Aorta (tissue), 5 donors: ENCODE results near the gene GLYR1. TPM values are rescaled to one million over a fixed set of nuclear protein-coding genes. Genes with fewer than 3 reads are reported as not detected.

Source experiments
- ATAC-seq: fragments of 200-7000 bp; cut with Tn5 transposase; one replicate; pipeline ENCODE4 v1.9.1; 2022; ENCODE audit warnings: moderate library complexity; ENCODE audit not compliant: low FRiP score
- DNase-seq, 2 donors: peaks; one replicate each; pipeline ENCODE4 v3.0.0-alpha.2; 2020
- H3K27ac ChIP-seq, 2 donors: one replicate each; pipeline ENCODE4 v1.5.1; 2013; ENCODE audit warnings: low read length in 2 of 2, mild to moderate bottlenecking in 2 of 2, moderate library complexity in 2 of 2, control low read depth in 1 of 2, inconsistent platforms in 1 of 2, low read depth in 1 of 2
- H3K27me3 ChIP-seq, 2 donors: one replicate each; pipeline ENCODE4 v1.6.1; 2013; ENCODE audit warnings: control low read depth in 1 of 2, low read length in 1 of 2, mild to moderate bottlenecking in 1 of 2, moderate library complexity in 1 of 2; ENCODE audit not compliant: insufficient read depth in 2 of 2, control insufficient read depth in 1 of 2
- H3K36me3 ChIP-seq, 2 donors: one replicate each; pipeline ENCODE4 v1.6.1; 2013; ENCODE audit warnings: control low read depth in 1 of 2, low read length in 1 of 2, mild to moderate bottlenecking in 1 of 2; ENCODE audit not compliant: insufficient read depth in 2 of 2, control insufficient read depth in 1 of 2
- H3K4me1 ChIP-seq, 2 donors: one replicate each; pipeline ENCODE4 v1.6.1; 2013; ENCODE audit warnings: low read length in 2 of 2, control low read depth in 1 of 2, mild to moderate bottlenecking in 1 of 2, moderate library complexity in 1 of 2; ENCODE audit not compliant: insufficient read depth in 2 of 2, control insufficient read depth in 1 of 2
- H3K4me3 ChIP-seq, 2 donors: one replicate each; pipeline ENCODE4 v1.5.1; 2013; ENCODE audit warnings: low read length in 2 of 2, control low read depth in 1 of 2, mild to moderate bottlenecking in 1 of 2
- H3K9me3 ChIP-seq: one replicate; pipeline ENCODE4 v1.6.1; 2013; ENCODE audit warnings: mild to moderate bottlenecking, low read length; ENCODE audit not compliant: control insufficient read depth
- WGBS, 2 donors: extraction: QIAGEN DNeasy Blood & Tissue Kit; methylation state at CpG; one replicate each; pipeline ENCODE4 v1.1.7; 2013; 5-methylcytosine and 5-hydroxymethylcytosine counted together
- intact Hi-C, 2 donors: fragments of 100-400 bp; cut with DNase I; formaldehyde crosslinking; loops; one replicate each; pipeline versions ENCODE4 v1.14.2 to v1.15.0; 2022
- polyA plus RNA-seq, 2 donors: library from polyadenylated mRNA; stranded (reverse); fragments of 200-250 nt; gene quantifications; one replicate each; pipeline ENCODE4 v1.2.3, GENCODE V29; 2013
- total RNA-seq, 2 donors: library from RNA; stranded (reverse); fragmentation: NEBNext Ultra II Directional; extraction: Animal tissue kit (Norgen Biotek cat#: 25700); gene quantifications; one replicate each; pipeline ENCODE4 v1.2.1, GENCODE V29; 2021
- donor health status: healthy with polysubstance abuse.
- donor health status: Bipolar disorder and iron deficiency.
- donor health status: DM: no; HTN: no; CAD: no.
- donor health status: DM: no; HTN: no; CAD: no.
- donor health status: DM: yes; HTN: yes; CAD: no.

Gene GLYR1
- total and polyA plus RNA-seq, 4 donors, result 33.3 to 73.2 (median 59.0) TPM

DNA sequence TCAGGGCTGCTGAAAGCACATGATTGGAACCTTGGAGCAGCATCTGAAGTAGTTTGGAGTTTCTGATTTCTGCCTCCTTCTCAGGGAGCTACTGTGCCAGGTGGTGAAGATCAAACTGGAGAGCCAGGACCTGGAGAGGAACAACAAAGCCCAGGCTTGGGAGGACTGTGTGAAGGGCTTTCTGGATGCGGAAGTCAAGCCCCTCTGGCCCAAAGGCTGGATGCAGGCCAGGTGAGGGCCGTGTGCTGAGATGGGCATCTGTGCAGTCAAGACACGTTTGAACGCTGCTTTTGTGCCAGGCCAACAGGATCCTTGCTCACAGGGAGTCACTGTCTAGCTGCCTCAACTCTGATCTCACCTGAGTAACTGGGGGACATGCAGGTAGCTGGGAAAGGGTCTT lies 24.0 kb upstream of the GLYR1 start:
- Histone ChIP-seq H3K36me3 (peaks cover 0 to 24% of the 10 kb centered on the region in 2 donors), H3K27ac (no peak overlapping the region), H3K4me1 (no peaks in the 10 kb centered on the region), H3K9me3 (no peaks in the 10 kb centered on the region), H3K4me3 (no peak overlapping the region), H3K27me3 (no peaks in the 10 kb centered on the region)
- ATAC-seq, result no peak
- intact Hi-C loops, result no loop called here
- WGBS, 2 donors, result 77 to 78% methylated on average over 4 of the region's 4 CpGs
- DNase-seq, result no peak

DNA sequence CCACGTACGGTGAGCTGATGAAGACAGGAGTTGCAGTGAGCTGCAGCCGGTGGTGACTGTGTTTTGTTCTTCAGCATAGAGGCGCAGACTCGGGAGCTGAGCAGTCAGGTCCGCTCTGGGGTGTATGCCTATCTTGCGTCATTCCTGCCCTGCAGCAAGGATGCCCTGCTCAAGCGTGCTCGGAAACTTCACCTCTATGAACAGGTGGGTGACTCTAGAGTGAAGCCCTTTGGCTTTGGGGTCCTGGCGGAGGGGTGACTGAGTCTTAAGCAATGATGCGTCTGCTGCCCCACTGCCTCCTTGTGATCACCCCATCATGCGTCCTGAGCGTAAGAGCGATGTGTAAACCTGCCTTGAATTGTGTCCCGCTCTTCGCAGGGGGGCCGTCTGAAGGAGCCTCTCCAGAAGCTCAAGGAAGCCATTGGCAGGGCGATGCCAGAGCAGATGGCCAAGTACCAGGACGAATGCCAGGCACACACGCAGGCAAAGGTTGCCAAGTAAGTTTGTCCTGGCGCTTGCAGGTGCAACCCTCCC lies 23.1 kb upstream of the GLYR1 start:
- intact Hi-C loops, result no loop called here
- ATAC-seq, result no peak

DNA sequence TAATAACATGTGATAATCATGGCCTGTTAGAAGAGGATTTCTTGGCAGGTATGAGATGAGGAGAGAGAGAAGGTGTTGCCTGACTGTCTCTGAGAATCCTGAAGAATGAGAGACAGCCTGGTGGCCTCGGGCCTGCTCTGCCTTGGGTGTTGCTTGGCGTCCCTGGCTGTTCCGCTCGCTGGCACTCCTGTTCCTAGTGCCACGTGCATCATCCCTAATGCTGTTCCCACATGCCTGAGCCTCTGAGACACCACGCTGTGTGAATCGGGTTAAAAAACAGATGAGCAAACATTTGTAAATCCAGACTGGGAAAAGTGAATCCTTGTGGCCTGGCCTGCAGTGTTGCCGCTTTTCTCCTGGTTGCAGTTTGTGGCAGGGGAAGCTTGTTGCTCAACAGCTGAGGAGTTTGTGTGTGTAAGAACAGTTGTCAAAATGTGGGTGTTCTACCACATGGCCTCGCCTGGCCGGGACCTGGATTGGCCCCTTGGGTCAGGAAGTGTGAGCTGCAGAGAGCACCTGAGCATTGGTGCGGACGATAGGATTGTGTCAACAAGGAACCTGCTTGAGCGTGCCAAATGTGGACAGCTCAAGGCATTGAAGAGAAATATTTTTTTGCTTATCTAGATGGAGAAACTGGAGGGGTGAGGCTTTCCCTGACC lies 22.2 kb upstream of the GLYR1 start:
- H3K9me3 ChIP-seq, result no peaks in the 10 kb centered on the region
- H3K4me3 ChIP-seq, result no peak overlapping the region
- no peaks in the 10 kb centered on the region for H3K27me3 ChIP-seq
- intact Hi-C loops, result no loop called here
- peaks cover 0 to 15% of the 10 kb centered on the region in 2 donors for H3K36me3 ChIP-seq
- 78 to 82% methylated on average over 13 of the region's 13 CpGs for WGBS, 2 donors
- DNase-seq (no peak), ATAC-seq (no peak)
- no peak overlapping the region for H3K27ac ChIP-seq
- H3K4me1 ChIP-seq, result no peaks in the 10 kb centered on the region

More for the DNA sequence above, 23.1 kb upstream of the GLYR1 start:
- 82 to 86% methylated on average over 21 of the region's 21 CpGs for WGBS, 2 donors
- no peak overlapping the region for H3K27ac ChIP-seq
- DNase-seq, result no peak
- H3K36me3 ChIP-seq, result peaks cover 0 to 23% of the 10 kb centered on the region in 2 donors
- H3K9me3 ChIP-seq, result no peaks in the 10 kb centered on the region
- H3K4me3 ChIP-seq, result no peak overlapping the region
- H3K4me1 ChIP-seq, result no peaks in the 10 kb centered on the region
- no peaks in the 10 kb centered on the region for H3K27me3 ChIP-seq

DNA sequence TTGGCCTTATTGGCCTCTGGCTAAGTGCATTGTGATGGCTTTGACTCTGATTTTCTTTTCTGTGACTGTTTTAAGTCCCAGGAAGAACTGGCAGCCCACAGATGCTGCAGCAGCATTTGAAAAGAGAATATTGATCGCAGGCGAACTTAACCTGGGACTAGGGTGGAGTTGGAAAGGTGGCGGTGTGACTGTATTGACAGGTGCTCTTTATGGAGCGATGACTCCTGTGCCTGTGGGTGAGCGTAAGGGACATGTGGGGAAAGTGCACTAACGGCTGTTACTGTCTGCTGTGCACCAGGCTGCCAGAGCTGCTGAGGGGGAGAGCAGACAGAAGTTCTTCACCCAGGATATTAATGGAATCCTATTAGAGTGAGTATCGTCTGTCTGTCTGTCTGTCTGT lies 21.4 kb upstream of the GLYR1 start:
- Histone ChIP-seq H3K4me1 (peaks cover 0 to 2% of the 10 kb centered on the region in 2 donors), H3K27me3 (no peaks in the 10 kb centered on the region), H3K4me3 (no peak overlapping the region), H3K27ac (no peak overlapping the region), H3K9me3 (no peaks in the 10 kb centered on the region), H3K36me3 (peaks cover 0 to 13% of the 10 kb centered on the region in 2 donors)
- ATAC-seq (no peak), DNase-seq (no peak)
- intact Hi-C loops, result no loop called here
- WGBS, 2 donors, result 88 to 89% methylated on average over 7 of the region's 7 CpGs

DNA sequence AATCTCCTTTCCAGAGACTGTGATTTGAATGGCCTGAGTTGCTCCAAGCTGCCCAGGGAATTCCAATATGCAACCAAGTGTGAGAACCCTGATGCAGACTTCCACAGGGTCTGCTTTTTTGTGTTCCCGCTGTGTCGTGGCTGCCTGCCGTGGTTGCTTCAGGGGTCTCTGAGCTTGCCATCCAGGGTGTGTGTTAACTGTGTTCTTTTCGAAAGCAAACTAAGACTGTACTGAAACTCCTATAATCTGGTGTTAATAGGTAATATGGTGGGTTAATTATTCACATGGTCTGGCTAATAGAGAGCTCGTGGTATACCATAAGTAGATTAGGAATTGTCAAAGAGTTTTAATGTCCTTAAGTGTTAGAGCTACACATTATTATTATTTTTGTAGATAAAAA lies 20.9 kb upstream of the GLYR1 start:
- intact Hi-C loops, result no loop called here
- peaks cover 0 to 12% of the 10 kb centered on the region in 2 donors for H3K36me3 ChIP-seq

DNA sequence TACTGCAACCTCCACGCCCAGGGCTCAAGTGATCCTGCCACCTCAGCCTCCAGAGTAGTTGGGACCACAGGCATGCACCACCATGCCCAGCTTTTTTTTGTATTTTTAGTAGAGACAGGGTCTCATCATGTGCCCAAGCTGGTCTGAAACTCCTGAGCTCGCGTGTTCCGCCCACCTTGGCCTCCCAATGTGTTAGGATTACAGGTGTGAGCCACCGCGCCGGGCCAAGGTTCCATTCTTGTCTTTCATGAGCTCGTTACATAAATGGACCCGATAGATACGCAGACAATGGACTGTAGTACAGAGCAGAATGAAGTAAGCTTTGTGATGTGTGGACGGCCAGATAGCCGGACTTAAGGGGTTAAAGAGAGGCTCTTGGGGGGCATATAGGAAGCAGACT lies 19.5 kb upstream of the GLYR1 start:
- no peak for ATAC-seq

More for the DNA sequence above, 20.9 kb upstream of the GLYR1 start:
- H3K4me1 ChIP-seq, result peaks cover 0 to 2% of the 10 kb centered on the region in 2 donors
- no peaks in the 10 kb centered on the region for H3K9me3 ChIP-seq
- no peaks in the 10 kb centered on the region for H3K27me3 ChIP-seq
- H3K27ac ChIP-seq, result no peak overlapping the region
- 86 to 88% methylated on average over 5 of the region's 5 CpGs for WGBS, 2 donors
- DNase-seq (no peak), ATAC-seq (no peak)
- no peak overlapping the region for H3K4me3 ChIP-seq

DNA sequence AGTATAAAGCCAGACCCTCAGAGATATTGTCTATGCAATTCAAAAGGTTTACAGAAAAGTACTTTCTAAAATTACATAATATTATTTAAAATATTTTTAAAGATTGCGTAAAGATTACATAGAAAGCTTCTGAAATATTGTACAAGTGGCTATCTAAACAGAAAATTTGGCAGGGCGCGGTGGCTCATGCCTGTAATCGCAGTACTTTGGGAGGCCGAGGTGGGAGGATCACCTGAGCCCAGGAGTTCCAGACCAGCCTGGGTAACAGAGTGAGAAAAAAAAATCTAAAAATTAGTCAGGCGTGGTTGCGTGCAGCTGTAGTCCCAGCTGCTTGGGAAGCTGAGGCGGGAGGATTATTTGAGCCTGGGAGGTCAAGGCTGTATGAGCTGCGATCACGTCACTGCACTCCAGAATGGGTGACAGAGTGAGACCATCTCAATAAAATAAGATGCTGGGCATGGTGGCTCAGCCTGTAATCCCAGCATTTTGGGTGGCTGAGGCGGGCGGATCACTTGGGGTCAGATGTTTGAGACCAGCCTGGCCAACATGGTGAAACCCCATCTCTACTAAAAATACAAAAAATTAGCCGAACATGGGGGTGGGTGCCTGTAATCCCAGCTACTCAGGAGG lies 18.3 kb upstream of the GLYR1 start:
- DNase-seq (no peak), ATAC-seq (no peak)
- H3K36me3 ChIP-seq, result peaks cover 0 to 8% of the 10 kb centered on the region in 2 donors
- H3K27ac ChIP-seq, result no peak overlapping the region
- peaks cover 0 to 2% of the 10 kb centered on the region in 2 donors for H3K4me1 ChIP-seq
- intact Hi-C loops, result no loop called here
- no peak overlapping the region for H3K4me3 ChIP-seq
- H3K9me3 ChIP-seq, result no peaks in the 10 kb centered on the region
- 95 to 98% methylated on average over 13 of the region's 13 CpGs for WGBS, 2 donors
- no peaks in the 10 kb centered on the region for H3K27me3 ChIP-seq

More for the DNA sequence above, 19.5 kb upstream of the GLYR1 start:
- Histone ChIP-seq H3K27ac (no peak overlapping the region), H3K9me3 (no peaks in the 10 kb centered on the region), H3K4me3 (no peak overlapping the region), H3K4me1 (peaks cover 0 to 2% of the 10 kb centered on the region in 2 donors), H3K27me3 (no peaks in the 10 kb centered on the region), H3K36me3 (peaks cover 0 to 8% of the 10 kb centered on the region in 2 donors)
- intact Hi-C loops, result no loop called here
- no peak for DNase-seq
- WGBS, 2 donors, result 94 to 97% methylated on average over 12 of the region's 12 CpGs

DNA sequence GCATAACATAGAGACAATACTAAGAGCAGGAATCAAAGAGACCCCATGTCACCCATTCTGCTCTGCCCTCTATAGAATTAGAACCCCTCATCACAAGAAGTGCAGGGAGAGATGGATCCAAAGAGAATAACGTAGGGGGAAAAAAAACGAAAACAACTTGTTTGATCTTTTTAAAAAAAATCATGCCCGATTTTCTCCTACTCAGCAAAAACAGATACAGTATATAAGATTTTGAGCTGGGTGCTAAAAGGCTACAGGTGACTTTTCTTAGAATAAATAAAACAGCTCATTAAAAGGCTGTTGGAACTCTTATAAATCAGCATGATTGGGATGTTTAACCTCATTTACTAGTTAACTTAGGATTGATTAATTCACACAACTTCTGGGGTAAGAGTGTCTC lies 17.6 kb upstream of the GLYR1 start:
- H3K4me1 ChIP-seq, result peaks cover 0 to 2% of the 10 kb centered on the region in 2 donors
- ATAC-seq (no peak), DNase-seq (no peak)
- H3K27ac ChIP-seq, result no peak overlapping the region
- intact Hi-C loops, result no loop called here
- H3K36me3 ChIP-seq, result peaks cover 0 to 8% of the 10 kb centered on the region in 2 donors
- H3K4me3 ChIP-seq, result no peak overlapping the region
- no peaks in the 10 kb centered on the region for H3K9me3 ChIP-seq
- 77 to 82% methylated on average over 3 of the region's 3 CpGs for whole genome bisulfite sequencing, 2 donors
- H3K27me3 ChIP-seq, result no peaks in the 10 kb centered on the region

DNA sequence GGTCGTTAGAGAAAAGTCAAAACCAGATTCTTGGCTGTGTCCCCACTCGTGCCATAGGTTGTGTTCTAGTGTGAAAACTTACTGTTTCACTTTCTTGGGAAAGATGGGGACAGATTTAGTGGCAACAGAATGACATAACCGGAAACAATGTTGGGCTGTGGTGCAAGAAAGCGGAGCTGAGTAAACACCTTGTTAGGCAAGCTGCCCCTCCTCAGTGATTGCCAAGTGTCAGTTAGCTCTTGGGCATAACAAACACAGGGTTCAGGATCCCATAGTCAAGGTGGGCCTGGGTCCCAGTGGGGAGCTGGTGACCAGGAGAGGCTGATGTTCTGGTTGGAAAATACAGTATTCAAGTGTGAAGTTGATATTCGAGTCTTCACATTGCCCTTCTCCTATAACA lies 15.6 kb upstream of the GLYR1 start:
- DNase-seq, result no peak
- no peaks in the 10 kb centered on the region for H3K27me3 ChIP-seq
- no peaks in the 10 kb centered on the region for H3K9me3 ChIP-seq
- no peak overlapping the region for H3K27ac ChIP-seq
- no peak for ATAC-seq
- WGBS, 2 donors, result 33 to 46% methylated on average over 5 of the region's 5 CpGs
- H3K4me1 ChIP-seq, result peaks cover 0 to 2% of the 10 kb centered on the region in 2 donors
- peaks cover 3 to 10% of the 10 kb centered on the region in 2 donors for H3K36me3 ChIP-seq
- intact Hi-C loops, result no loop called here
- no peak overlapping the region for H3K4me3 ChIP-seq
